ENCODE data around the gene MGME1.
"Not testable (repeated sequence)": the region's sequence is repeated elsewhere in the genome, so short reads cannot be mapped to it uniquely, and the experiment has no call there.

Gene MGME1

GRCh38 chr20:18018100-18018499, 49.3 kb downstream of the MGME1 start:
- DNase-seq: no peak

- DNase-seq: no peak
Measured at GRCh38 chr20:18019068-18019467, 50.2 kb downstream of the MGME1 start.

- DNase-seq: peak in 1 of 58 donors; percentile 8
Measured at GRCh38 chr20:18020931-18021330, 52.1 kb downstream of the MGME1 start.

GRCh38 chr20:18024606-18025127, 55.8 kb downstream of the MGME1 start:
- DNase-seq: no peak

- DNase-seq: not testable (repeated sequence)
Measured at GRCh38 chr20:18027011-18027410, 58.2 kb downstream of the MGME1 start.

GRCh38 chr20:18030020-18030419, 61.2 kb downstream of the MGME1 start:
- no peak for DNase-seq

- no peak for DNase-seq
Measured at GRCh38 chr20:18031050-18031449, 62.2 kb downstream of the MGME1 start.

- DNase-seq: no peak
Measured at GRCh38 chr20:18031888-18032509, 63.2 kb downstream of the MGME1 start.

- DNase-seq: no peak
Measured at GRCh38 chr20:18032977-18033892, 64.4 kb downstream of the MGME1 start.

- no peak for DNase-seq
Measured at GRCh38 chr20:18034039-18034438, 65.2 kb downstream of the MGME1 start.

- no peak for DNase-seq
Measured at GRCh38 chr20:18039063-18039462, 70.2 kb downstream of the MGME1 start.
